ENCODE measurements around the gene HORMAD2. TPM values are rescaled to one million over a fixed set of nuclear protein-coding genes. Genes with fewer than 3 reads are reported as not detected.

The HORMAD2 gene
- total RNA-seq, 1 experiment from 2014 or later = not detected

GRCh38 chr22:30117256-30117655 lies 37.0 kb downstream of the HORMAD2 start:
- ChIA-PET POLR2A (ENCODE audit: unreplicated experiment) (interaction anchor here (0.5 kb wide), 1 partner anchor 54 kb away, joined by 3 read pairs; no protein-coding TSS in a partner anchor), CTCF (no interaction called here)
- ATAC-seq (no peak), DNase-seq (no peak)
- Histone ChIP-seq H2AFZ (ENCODE audit: low read length) (no peak overlapping the region), H3K9me3 (ENCODE audit: low read length) (no peaks in the 10 kb centered on the region), H4K20me1 (ENCODE audit: low read length) (no peaks in the 10 kb centered on the region), H3K9ac (ENCODE audit: low read length) (no peak overlapping the region), H3F3A (ENCODE audit: low read length, unreplicated experiment) (no peaks in the 10 kb centered on the region), H3K27me3 (ENCODE audit: low read length) (no peaks in the 10 kb centered on the region), H3K79me2 (ENCODE audit: low read length) (no peaks in the 10 kb centered on the region), H3K27ac (ENCODE audit: low read length) (no peak overlapping the region), H3K36me3 (ENCODE audit: low read depth, low read length) (no peaks in the 10 kb centered on the region), H3K4me1 (ENCODE audit: insufficient read depth, low read length) (peaks cover 11% of the 10 kb centered on the region), H3K4me3 (ENCODE audit: low read length) (no peak overlapping the region), H3K9me2 (replicated peaks; ENCODE audit: low read length) (no peaks in the 10 kb centered on the region), H3K4me2 (ENCODE audit: low read length) (no peak overlapping the region)
- no TSS peak for BruUV-seq (replicated peaks)
- intact Hi-C loops (cut with micrococcal nuclease) = no loop called here
- TF ChIP-seq EZH2 (IDR thresholded peaks at IDR 0.05; ENCODE audit: low read length, unreplicated experiment) (no peak), EZH2phosphoT487 (IDR thresholded peaks at IDR 0.05; ENCODE audit: borderline replicate concordance, low read length) (no peak)
- TF ChIP-seq, protein P1, sequence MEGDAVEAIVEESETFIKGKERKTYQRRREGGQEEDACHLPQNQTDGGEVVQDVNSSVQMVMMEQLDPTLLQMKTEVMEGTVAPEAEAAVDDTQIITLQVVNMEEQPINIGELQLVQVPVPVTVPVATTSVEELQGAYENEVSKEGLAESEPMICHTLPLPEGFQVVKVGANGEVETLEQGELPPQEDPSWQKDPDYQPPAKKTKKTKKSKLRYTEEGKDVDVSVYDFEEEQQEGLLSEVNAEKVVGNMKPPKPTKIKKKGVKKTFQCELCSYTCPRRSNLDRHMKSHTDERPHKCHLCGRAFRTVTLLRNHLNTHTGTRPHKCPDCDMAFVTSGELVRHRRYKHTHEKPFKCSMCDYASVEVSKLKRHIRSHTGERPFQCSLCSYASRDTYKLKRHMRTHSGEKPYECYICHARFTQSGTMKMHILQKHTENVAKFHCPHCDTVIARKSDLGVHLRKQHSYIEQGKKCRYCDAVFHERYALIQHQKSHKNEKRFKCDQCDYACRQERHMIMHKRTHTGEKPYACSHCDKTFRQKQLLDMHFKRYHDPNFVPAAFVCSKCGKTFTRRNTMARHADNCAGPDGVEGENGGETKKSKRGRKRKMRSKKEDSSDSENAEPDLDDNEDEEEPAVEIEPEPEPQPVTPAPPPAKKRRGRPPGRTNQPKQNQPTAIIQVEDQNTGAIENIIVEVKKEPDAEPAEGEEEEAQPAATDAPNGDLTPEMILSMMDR (conservative IDR thresholded peaks at IDR 0.05; ENCODE audit: low read depth, low read length) = no peak

DNA sequence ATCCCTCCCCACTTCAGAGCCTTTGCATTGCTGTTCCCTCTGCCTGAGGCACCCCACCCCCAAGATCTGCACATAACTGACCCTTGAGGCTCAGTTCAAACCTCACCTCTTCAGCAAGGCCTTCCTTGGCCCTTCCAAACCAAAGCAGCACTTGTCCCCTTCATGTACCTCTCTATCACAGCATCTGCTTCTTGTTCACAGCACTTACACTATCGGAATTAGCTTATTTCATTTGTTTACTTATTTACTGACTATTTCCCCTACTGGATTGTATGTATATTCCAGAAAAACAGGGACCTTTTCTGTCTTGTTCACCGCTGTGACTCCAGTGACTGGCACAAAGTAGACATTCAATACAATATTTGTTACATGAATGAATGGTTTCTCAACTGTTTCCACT lies 38.0 kb downstream of the HORMAD2 start:
- ChIA-PET CTCF (no interaction called here), POLR2A (ENCODE audit: unreplicated experiment) (no interaction called here)

DNA sequence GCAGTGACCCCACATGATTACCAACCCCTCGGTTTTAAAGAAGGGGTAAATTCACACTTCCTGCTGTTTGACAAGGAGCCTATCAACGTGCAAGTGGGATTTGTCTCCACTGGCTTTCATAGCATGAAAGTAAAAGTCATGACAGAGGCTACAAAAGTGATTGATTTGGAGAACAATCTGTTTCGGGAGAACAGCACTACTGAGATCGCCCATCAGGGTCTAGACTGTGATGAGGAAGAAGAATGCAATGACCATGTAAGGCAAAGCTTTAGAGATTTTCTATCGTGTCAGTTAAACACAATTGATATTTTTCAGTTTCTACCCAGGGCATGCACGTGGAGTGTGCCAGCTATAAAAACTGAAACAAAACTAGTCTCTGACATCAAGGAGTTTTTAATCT lies 41.7 kb downstream of the HORMAD2 start:
- ChIA-PET POLR2A (ENCODE audit: unreplicated experiment) (no interaction called here), CTCF (no interaction called here)
- Histone ChIP-seq H3K4me3 (ENCODE audit: low read length) (no peak overlapping the region), H2AFZ (ENCODE audit: low read length) (no peak overlapping the region), H3K79me2 (ENCODE audit: low read length) (no peaks in the 10 kb centered on the region), H4K20me1 (ENCODE audit: low read length) (no peaks in the 10 kb centered on the region), H3K9me3 (ENCODE audit: low read length) (no peaks in the 10 kb centered on the region), H3K27ac (ENCODE audit: low read length) (no peak overlapping the region), H3K27me3 (ENCODE audit: low read length) (no peaks in the 10 kb centered on the region), H3K36me3 (ENCODE audit: low read depth, low read length) (no peaks in the 10 kb centered on the region), H3K4me2 (ENCODE audit: low read length) (no peak overlapping the region), H3F3A (ENCODE audit: low read length, unreplicated experiment) (no peaks in the 10 kb centered on the region), H3K9ac (ENCODE audit: low read length) (no peak overlapping the region), H3K4me1 (ENCODE audit: insufficient read depth, low read length) (no peaks in the 10 kb centered on the region), H3K9me2 (replicated peaks; ENCODE audit: low read length) (no peaks in the 10 kb centered on the region)
- no TSS peak for BruUV-seq (replicated peaks)
- TF ChIP-seq, protein P1 (conservative IDR thresholded peaks at IDR 0.05; ENCODE audit: low read depth, low read length) = no peak
- DNase-seq = no peak
- ATAC-seq = no peak
- intact Hi-C loops (cut with micrococcal nuclease) = no loop called here

More for the DNA sequence above, 38.0 kb downstream of the HORMAD2 start:
- peaks cover 11% of the 10 kb centered on the region for H3K4me1 ChIP-seq (ENCODE audit: insufficient read depth, low read length)
- H2AFZ ChIP-seq (ENCODE audit: low read length) = no peak overlapping the region
- no peaks in the 10 kb centered on the region for H4K20me1 ChIP-seq (ENCODE audit: low read length)
- no peaks in the 10 kb centered on the region for H3K9me2 ChIP-seq (replicated peaks; ENCODE audit: low read length)
- no peak overlapping the region for H3K4me2 ChIP-seq (ENCODE audit: low read length)
- intact Hi-C loops (cut with micrococcal nuclease) = no loop called here
- no TSS peak for BruUV-seq (replicated peaks)
- TF ChIP-seq, protein P1 (conservative IDR thresholded peaks at IDR 0.05; ENCODE audit: low read depth, low read length) = no peak
- no peak for TF ChIP-seq EZH2 (IDR thresholded peaks at IDR 0.05; ENCODE audit: low read length, unreplicated experiment)
- no peak for TF ChIP-seq EZH2phosphoT487 (IDR thresholded peaks at IDR 0.05; ENCODE audit: borderline replicate concordance, low read length)
- no peaks in the 10 kb centered on the region for H3K27me3 ChIP-seq (ENCODE audit: low read length)
- ATAC-seq (no peak), DNase-seq (no peak)
- H3K36me3 ChIP-seq (ENCODE audit: low read depth, low read length) = no peaks in the 10 kb centered on the region
- no peaks in the 10 kb centered on the region for H3K79me2 ChIP-seq (ENCODE audit: low read length)
- no peak overlapping the region for H3K9ac ChIP-seq (ENCODE audit: low read length)
- H3F3A ChIP-seq (ENCODE audit: low read length, unreplicated experiment) = no peaks in the 10 kb centered on the region
- H3K27ac ChIP-seq (ENCODE audit: low read length) = no peak overlapping the region
- no peaks in the 10 kb centered on the region for H3K9me3 ChIP-seq (ENCODE audit: low read length)
- no peak overlapping the region for H3K4me3 ChIP-seq (ENCODE audit: low read length)

Measured in PC-3 (cell line).